Stomach (tissue), 9 donors: Measurements from ENCODE around the gene YIPF1. TPM values are rescaled to one million over a fixed set of nuclear protein-coding genes. Genes with fewer than 3 reads are reported as not detected.

ENCODE experiments used
- DNase-seq, 2 donors: peaks; one replicate each; pipeline versions ENCODE4 v3.0.0 to v3.0.0-alpha.2; 2013 to 2019
- H3K27ac ChIP-seq, 5 donors: fragments of 200-600 bp in 4 of 5; sonication (generic) in 4 of 5; one replicate each; pipeline ENCODE4 v1.5.1; 2013 to 2019; ENCODE audit warnings: mild to moderate bottlenecking in 1 of 5, moderate library complexity in 1 of 5
- H3K27me3 ChIP-seq, 3 donors: fragments of 200-600 bp; sonication (generic); one replicate each; pipeline ENCODE4 v1.5.1; 2017 to 2019; ENCODE audit warnings: mixed run types in 1 of 3
- H3K36me3 ChIP-seq, 4 donors: fragments of 200-600 bp; sonication (generic); 1 replicate in 3 of 4; 2 replicates in 1 of 4; pipeline ENCODE4 v1.5.1; 2016 to 2019
- H3K4me1 ChIP-seq, 4 donors: fragments of 200-600 bp; sonication (generic); one replicate each; pipeline ENCODE4 v1.5.1; 2016 to 2019
- H3K4me3 ChIP-seq, 4 donors: fragments of 200-600 bp; sonication (generic) in 3 of 4; one replicate each; pipeline ENCODE4 v1.5.1; 2016 to 2019; ENCODE audit warnings: mild to moderate bottlenecking in 1 of 4
- H3K9me3 ChIP-seq, 4 donors: fragments of 200-600 bp; sonication (generic); one replicate each; pipeline ENCODE4 v1.5.1; 2016 to 2019
- EP300 ChIP-seq: sonication (generic); formaldehyde crosslinking; IDR thresholded peaks from one replicate; pipeline ENCODE4 v1.6.1; 2017; ENCODE audit warnings: antibody characterized with exemption
- POLR2A ChIP-seq, 4 donors: fragments of 450-650 bp; IDR thresholded peaks; one replicate each; pipeline ENCODE4 v1.6.1; 2016; ENCODE audit warnings: antibody characterized with exemption in 4 of 4, control low read depth in 2 of 4, mild to moderate bottlenecking in 1 of 4, moderate library complexity in 1 of 4
- POLR2AphosphoS5 ChIP-seq, 3 donors: sonication (generic); formaldehyde crosslinking; IDR thresholded peaks; one replicate each; pipeline ENCODE4 v1.6.1; 2016; ENCODE audit warnings: antibody characterized with exemption in 3 of 3
- WGBS, 5 donors: extraction: QIAGEN DNeasy Blood & Tissue Kit in 3 of 5; methylation state at CpG; one replicate each; pipeline versions ENCODE4 v1.1.5 to v1.1.7; 2013 to 2018; 5-methylcytosine and 5-hydroxymethylcytosine counted together
- intact Hi-C: fragments of 100-400 bp; cut with DNase I; formaldehyde crosslinking; loops from one replicate; pipeline ENCODE4 v1.15.1; 2023; ENCODE audit warnings: low total_unique reads
- polyA plus RNA-seq, 3 donors: library from polyadenylated mRNA; stranded (reverse); fragments of 200-250 nt; gene quantifications; one replicate each; pipeline ENCODE4 v1.2.3, GENCODE V29; 2013
- total RNA-seq, 5 donors: library from RNA; depleted of rRNA; stranded (reverse); fragments of >200 nt; gene quantifications; one replicate each; pipeline versions ENCODE4 v1.1.0 to v1.2.3, GENCODE V29; 2014 to 2016
- TF ChIP-seq, protein P1 (sequence below), 7 experiments: fragments of 450-650 bp in 4 of 7; fragments of 200-600 bp in 3 of 7; sonication (generic) in 3 of 7; IDR thresholded peaks; one replicate each; pipeline ENCODE4 v1.5.1; 2016 to 2019; ENCODE audit warnings: antibody characterized with exemption in 7 of 7, control low read depth in 2 of 7, mild to moderate bottlenecking in 1 of 7
- donor health status: healthy with polysubstance abuse.
- donor health status: Bipolar disorder and iron deficiency.
- donor health status: healthy.

Gene YIPF1
- total and polyA plus RNA-seq, 8 donors, result 7.6 to 44.3 (median 22.7) TPM

DNA sequence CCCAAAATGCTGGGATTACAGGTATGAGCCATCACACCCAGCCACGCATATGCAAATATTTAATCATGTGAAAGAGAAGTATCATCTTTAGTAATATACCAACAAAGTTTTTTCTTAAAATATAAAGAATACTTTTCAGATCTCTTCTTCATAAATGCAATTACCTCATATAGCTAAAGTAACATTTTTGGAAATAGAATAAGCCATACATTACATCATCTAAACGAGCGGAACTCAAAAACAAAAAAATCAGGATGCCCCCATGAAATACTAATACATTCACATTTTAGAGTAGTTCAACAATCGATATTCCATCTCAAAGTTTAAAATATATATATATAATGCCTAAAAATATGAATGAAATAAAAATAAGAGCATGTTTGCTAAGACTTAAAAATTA, 56.2 kb downstream of the YIPF1 start:
- Histone ChIP-seq H3K4me1 (peaks cover 4 to 18% (median 12%) of the 10 kb centered on the region in 4 donors), H3K36me3 (peaks cover 0 to 31% (median 16%) of the 10 kb centered on the region in 4 donors), H3K27ac (no peak overlapping the region), H3K9me3 (no peaks in the 10 kb centered on the region), H3K27me3 (no peaks in the 10 kb centered on the region), H3K4me3 (no peak overlapping the region)
- TF ChIP-seq POLR2AphosphoS5 (IDR thresholded peaks at IDR 0.05), result no peak
- no peak for TF ChIP-seq POLR2A (IDR thresholded peaks at IDR 0.05)
- TF ChIP-seq EP300, result no peak
- TF ChIP-seq, protein P1, sequence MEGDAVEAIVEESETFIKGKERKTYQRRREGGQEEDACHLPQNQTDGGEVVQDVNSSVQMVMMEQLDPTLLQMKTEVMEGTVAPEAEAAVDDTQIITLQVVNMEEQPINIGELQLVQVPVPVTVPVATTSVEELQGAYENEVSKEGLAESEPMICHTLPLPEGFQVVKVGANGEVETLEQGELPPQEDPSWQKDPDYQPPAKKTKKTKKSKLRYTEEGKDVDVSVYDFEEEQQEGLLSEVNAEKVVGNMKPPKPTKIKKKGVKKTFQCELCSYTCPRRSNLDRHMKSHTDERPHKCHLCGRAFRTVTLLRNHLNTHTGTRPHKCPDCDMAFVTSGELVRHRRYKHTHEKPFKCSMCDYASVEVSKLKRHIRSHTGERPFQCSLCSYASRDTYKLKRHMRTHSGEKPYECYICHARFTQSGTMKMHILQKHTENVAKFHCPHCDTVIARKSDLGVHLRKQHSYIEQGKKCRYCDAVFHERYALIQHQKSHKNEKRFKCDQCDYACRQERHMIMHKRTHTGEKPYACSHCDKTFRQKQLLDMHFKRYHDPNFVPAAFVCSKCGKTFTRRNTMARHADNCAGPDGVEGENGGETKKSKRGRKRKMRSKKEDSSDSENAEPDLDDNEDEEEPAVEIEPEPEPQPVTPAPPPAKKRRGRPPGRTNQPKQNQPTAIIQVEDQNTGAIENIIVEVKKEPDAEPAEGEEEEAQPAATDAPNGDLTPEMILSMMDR (IDR thresholded peaks at IDR 0.05), result no peak
- intact Hi-C loops, result no loop called here
- WGBS, 5 donors, result 89 to 97% (median 96%) methylated on average over 4 of the region's 4 CpGs
- DNase-seq, result no peak

DNA sequence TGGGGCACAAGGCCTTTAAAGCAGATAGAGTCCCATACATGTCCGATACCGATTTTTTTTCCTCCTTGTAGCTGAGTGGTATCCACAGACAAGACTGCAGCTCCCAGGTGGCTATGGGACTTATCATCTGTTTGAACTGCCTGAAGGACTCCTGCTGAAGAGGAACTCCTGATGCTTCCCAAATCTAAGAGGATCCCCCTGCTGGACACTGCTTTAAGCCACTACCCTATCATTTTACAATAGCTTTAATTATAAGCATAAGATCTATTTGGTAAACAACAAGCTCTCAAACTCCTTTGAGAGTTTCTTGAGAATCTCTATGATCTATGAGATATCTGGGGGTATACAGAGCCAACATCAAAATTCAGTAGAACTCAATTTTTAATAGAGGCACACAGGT, 63.2 kb downstream of the YIPF1 start:
- 96 to 100% (median 97%) methylated on average over 2 of the region's 2 CpGs for WGBS, 5 donors
- H3K4me3 ChIP-seq, result no peak overlapping the region
- H3K9me3 ChIP-seq, result no peaks in the 10 kb centered on the region
- H3K4me1 ChIP-seq, result no peaks in the 10 kb centered on the region
- TF ChIP-seq, protein P1 (IDR thresholded peaks at IDR 0.05), result no peak
- TF ChIP-seq POLR2AphosphoS5 (IDR thresholded peaks at IDR 0.05) (no peak), EP300 (no peak), POLR2A (IDR thresholded peaks at IDR 0.05) (no peak)
- DNase-seq, result no peak
- H3K36me3 ChIP-seq, result peaks cover 11 to 83% (median 70%) of the 10 kb centered on the region in 4 donors
- intact Hi-C loops, result no loop called here
- no peaks in the 10 kb centered on the region for H3K27me3 ChIP-seq
- no peak overlapping the region for H3K27ac ChIP-seq

DNA sequence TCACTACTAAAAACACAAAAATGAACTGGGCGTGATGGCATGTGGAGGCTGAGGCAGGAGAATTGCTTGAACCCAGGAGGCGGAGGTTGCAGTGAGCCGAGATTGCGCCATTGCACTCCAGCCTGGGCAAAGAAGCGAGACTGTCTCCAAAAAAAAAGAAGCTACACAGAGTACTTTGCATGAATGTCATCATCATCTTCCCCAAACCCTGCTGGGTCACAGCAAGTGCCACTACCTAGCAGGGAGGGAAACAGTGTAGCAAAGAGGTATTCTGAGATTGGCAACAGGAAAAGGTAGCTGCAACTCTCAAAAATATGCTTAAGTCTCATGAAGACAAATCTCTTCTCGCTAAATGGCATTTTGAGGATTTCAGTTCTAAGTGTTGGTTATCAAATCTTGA, 64.3 kb downstream of the YIPF1 start:
- no peaks in the 10 kb centered on the region for H3K9me3 ChIP-seq
- H3K36me3 ChIP-seq, result peaks cover 11 to 79% (median 64%) of the 10 kb centered on the region in 4 donors
- no peak overlapping the region for H3K4me3 ChIP-seq
- intact Hi-C loops, result no loop called here
- TF ChIP-seq, protein P1 (IDR thresholded peaks at IDR 0.05), result no peak
- TF ChIP-seq EP300, result no peak
- 94 to 97% (median 97%) methylated on average over 6 of the region's 6 CpGs for WGBS, 5 donors
- H3K4me1 ChIP-seq, result no peaks in the 10 kb centered on the region
- no peak overlapping the region for H3K27ac ChIP-seq
- no peak for DNase-seq
- H3K27me3 ChIP-seq, result no peaks in the 10 kb centered on the region

DNA sequence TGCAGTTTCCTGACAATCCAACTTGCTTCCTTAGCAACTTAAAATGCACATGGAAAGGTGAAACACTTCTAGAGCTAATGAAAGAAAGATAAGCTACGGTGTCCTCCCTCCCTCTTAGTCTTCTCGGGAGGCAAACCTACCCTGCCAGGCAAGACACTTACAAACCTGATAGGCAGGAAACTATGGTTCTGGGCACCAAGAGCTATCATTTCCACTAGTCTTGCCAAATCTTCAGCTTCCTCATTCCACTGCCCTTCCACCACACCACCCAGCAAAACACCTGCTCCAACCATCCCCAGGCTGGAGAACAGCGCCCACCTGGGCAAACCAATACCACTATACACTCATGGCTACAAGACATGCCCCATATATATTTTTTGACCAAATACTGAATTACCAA, 66.7 kb downstream of the YIPF1 start:
- H3K27me3 ChIP-seq, result no peaks in the 10 kb centered on the region
- H3K9me3 ChIP-seq, result no peaks in the 10 kb centered on the region
- DNase-seq, result no peak
- intact Hi-C loops, result no loop called here
- no peaks in the 10 kb centered on the region for H3K4me1 ChIP-seq
- no peak overlapping the region for H3K27ac ChIP-seq
- peaks cover 15 to 74% (median 64%) of the 10 kb centered on the region in 4 donors for H3K36me3 ChIP-seq
- 70 to 82% (median 71%) methylated on average over 3 of the region's 3 CpGs for WGBS, 5 donors
- H3K4me3 ChIP-seq, result no peak overlapping the region
- TF ChIP-seq POLR2AphosphoS5 (IDR thresholded peaks at IDR 0.05) (no peak), EP300 (no peak), POLR2A (IDR thresholded peaks at IDR 0.05) (no peak)
- TF ChIP-seq, protein P1 (IDR thresholded peaks at IDR 0.05), result no peak
